ENCODE data around the gene GATAD2B.
"Not testable (repeated sequence)": the region's sequence is repeated elsewhere in the genome, so short reads cannot be mapped to it uniquely, and the experiment has no call there.

The GATAD2B gene

DNA sequence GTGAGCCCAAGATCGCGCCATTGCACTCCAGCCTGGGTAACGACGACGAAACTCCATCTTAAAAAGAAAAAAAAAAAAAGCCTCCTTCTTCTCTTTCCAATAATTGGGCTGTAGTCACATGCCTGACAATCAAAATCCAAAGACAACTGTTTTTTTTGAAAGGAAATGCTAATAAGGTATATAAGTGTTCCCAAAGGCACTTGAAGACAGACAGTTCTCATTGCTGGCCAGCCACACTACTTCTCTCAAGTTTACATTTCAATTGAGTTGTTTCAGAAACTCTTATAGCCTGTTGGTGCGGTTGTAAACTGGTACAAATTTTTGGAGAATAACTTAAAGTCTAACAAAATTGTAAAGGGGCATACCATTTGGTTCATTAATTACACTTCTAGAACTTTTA lies 23.3 kb downstream of the GATAD2B start:
- DNase-seq (ENCODE audit: low spot score) = no peak
- TF ChIP-seq, protein P1, sequence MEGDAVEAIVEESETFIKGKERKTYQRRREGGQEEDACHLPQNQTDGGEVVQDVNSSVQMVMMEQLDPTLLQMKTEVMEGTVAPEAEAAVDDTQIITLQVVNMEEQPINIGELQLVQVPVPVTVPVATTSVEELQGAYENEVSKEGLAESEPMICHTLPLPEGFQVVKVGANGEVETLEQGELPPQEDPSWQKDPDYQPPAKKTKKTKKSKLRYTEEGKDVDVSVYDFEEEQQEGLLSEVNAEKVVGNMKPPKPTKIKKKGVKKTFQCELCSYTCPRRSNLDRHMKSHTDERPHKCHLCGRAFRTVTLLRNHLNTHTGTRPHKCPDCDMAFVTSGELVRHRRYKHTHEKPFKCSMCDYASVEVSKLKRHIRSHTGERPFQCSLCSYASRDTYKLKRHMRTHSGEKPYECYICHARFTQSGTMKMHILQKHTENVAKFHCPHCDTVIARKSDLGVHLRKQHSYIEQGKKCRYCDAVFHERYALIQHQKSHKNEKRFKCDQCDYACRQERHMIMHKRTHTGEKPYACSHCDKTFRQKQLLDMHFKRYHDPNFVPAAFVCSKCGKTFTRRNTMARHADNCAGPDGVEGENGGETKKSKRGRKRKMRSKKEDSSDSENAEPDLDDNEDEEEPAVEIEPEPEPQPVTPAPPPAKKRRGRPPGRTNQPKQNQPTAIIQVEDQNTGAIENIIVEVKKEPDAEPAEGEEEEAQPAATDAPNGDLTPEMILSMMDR (IDR thresholded peaks at IDR 0.05; ENCODE audit: extremely low read depth, missing control alignments) = no peak

DNA sequence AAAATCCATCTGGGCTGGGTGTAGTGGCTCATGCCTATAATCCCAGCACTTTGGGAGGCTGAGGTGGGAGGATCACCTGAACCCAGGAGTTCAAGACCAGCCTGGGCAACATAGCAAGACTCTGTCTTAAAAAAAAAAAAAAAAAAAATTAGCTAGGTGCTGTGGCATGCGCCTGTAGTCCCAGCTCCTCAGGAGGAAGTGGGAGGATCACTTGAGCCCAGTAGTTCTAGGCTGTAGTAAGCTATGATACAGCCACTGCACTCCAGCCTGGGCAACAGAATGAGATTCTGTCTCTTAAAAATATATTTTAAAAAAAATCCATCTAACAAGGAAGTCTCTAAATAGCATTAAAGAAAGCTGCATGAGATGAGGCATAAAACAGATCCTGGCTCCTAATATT lies 26.9 kb downstream of the GATAD2B start:
- DNase-seq (ENCODE audit: low spot score) = not testable (repeated sequence)

GRCh38 chr1:153891042-153891441 lies 31.7 kb downstream of the GATAD2B start:
- not testable (repeated sequence) for DNase-seq (ENCODE audit: low spot score)

DNA sequence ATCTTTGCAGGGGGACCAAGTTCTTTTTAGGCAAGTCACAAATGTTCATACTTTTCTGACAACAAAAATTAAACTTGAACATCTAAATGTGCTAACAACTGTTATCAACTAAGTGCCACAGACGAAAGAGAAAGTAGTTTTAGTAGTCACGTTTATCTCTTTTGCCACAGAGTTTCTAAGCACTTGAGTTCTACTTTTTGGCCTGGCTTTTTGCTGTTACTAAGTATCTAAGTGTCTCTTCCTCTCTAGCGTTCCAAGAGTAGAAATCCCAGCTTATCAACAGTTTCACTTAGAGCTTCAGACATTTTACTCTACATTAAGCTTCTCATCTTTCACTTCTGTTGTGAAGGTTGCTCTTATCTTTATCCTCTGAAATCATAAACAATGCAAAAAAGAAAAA lies 34.2 kb downstream of the GATAD2B start:
- TF ChIP-seq, protein P1 (IDR thresholded peaks at IDR 0.05; ENCODE audit: extremely low read depth, missing control alignments) = no peak
- DNase-seq (ENCODE audit: low spot score) = peak; percentile 42

DNA sequence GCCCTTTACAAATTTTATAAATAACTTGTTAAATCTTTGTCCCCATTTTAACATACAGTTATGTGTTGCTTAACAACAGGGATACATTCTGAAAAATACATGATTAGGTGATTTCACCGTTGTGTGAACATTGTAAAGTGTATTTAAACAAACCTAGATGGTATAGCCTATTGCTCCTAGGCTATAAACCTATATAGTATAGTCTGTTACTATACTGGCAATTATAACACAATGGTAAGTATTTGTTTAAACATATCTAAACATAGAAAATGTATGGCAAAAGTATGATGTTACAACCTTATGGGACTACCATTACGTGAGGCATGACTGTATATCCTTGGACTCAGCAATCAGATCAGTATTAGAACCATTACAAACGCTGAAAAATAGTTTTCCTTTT lies 36.6 kb downstream of the GATAD2B start:
- no peak for DNase-seq (ENCODE audit: low spot score)
- TF ChIP-seq, protein P1 (IDR thresholded peaks at IDR 0.05; ENCODE audit: extremely low read depth, missing control alignments) = no peak

DNA sequence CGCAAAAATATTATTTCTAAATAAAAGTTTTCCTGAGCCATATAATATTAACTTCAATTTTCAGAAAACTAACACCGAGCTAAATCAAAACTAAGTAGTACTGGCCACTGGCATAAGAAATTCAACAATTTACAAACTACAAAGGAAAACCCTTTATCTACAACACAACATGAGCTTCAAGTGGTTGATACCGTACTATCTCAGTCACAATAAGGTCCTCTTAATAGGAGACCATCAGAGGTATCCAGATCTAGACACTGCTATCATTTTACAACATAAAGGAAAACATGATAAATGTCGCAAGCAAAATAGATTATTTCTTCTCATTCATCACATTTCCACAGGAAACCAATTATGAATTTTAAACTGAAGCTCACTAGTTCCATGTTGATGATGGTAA lies 39.5 kb downstream of the GATAD2B start:
- TF ChIP-seq, protein P1 (IDR thresholded peaks at IDR 0.05; ENCODE audit: extremely low read depth, missing control alignments) = no peak
- DNase-seq (ENCODE audit: low spot score) = no peak

DNA sequence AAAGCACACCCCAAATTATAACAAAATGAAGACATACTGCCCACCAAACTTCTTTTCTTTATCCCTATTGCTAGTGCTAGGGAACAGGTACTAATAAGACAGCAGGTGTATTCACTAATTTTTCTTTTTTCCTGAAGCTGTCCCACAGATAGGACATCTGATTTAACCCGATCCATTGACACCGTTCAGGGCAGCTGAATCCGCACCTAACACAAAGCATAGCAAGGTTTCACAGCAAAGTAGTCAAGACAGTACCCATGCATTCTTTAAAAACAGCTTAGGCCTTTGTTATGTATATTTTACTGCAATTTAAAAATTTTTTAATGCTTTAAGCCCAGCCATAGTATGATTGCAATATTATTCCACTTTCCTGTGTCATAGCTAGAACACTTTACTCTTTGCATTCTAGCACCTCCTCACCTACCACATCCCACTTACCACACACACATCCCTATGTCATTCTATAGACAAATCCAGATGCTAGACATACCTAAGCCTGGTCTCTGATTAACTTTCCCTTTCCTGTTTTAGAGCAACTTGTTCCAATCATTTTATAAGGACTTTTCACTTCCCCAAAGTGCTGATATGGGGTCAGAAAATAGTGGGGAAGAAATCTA lies 40.4 kb downstream of the GATAD2B start:
- TF ChIP-seq, protein P1 (IDR thresholded peaks at IDR 0.05; ENCODE audit: extremely low read depth, missing control alignments) = no peak
- DNase-seq (ENCODE audit: low spot score) = no peak

DNA sequence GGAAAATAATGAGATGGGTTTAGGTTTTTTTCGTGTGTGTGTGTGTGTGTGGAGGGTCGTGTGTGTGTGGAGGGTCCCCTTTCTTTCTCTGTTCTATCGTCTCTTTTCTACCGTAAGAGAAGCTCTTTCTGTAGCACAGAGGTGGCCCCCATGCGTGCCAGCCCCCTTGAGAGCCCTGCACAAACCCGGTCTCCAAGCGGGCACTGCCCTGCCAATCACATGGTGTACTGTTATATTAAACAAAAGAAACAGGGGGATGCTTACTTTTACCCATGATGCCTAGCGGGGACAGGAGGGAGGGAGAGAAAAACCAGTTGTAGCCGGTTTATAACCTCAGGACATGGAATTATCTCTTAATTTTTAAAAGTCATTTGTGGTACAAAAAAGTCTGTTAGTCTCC lies 41.0 kb downstream of the GATAD2B start:
- no peak for DNase-seq (ENCODE audit: low spot score)
- TF ChIP-seq, protein P1 (IDR thresholded peaks at IDR 0.05; ENCODE audit: extremely low read depth, missing control alignments) = no peak
